Adipose tissue (tissue), 3 donors: Measurements from ENCODE around the gene BUB1. TPM values are rescaled to one million over a fixed set of nuclear protein-coding genes. Genes with fewer than 3 reads are reported as not detected.
"Not testable (repeated sequence)": the region's sequence is repeated elsewhere in the genome, so short reads cannot be mapped to it uniquely, and the experiment has no call there.

ENCODE experiments used
- H3K27ac ChIP-seq: one replicate; pipeline ENCODE4 v1.5.1; 2013; ENCODE audit warnings: low read depth, low read length
- WGBS, 3 donors: extraction: QIAGEN DNeasy Blood & Tissue Kit; methylation state at CpG; one replicate each; pipeline ENCODE4 v1.1.7; 2013; 5-methylcytosine and 5-hydroxymethylcytosine counted together
- polyA plus RNA-seq, 3 donors: library from polyadenylated mRNA; stranded (reverse); fragments of 200-250 nt; gene quantifications; one replicate each; pipeline ENCODE4 v1.2.3, GENCODE V29; 2013
- donor health status: healthy with polysubstance abuse.
- donor health status: Bipolar disorder and iron deficiency.
- donor health status: healthy.

The BUB1 gene
- polyA plus RNA-seq, 3 donors = 0.12 to 0.26 (median 0.22) TPM

GRCh38 chr2:110695146-110695898 lies 17.5 kb upstream of the BUB1 start:
- WGBS, 3 donors = 26 to 33% (median 31%) methylated on average over 4 to 5 of the region's 5 CpGs
- H3K27ac ChIP-seq = not testable (repeated sequence)

- H3K27ac ChIP-seq = no peak overlapping the region
- WGBS, 3 donors = 94% methylated on average over 11 of the region's 11 CpGs
Observed at GRCh38 chr2:110691612-110692258, 13.9 kb upstream of the BUB1 start.

GRCh38 chr2:110690083-110690965 lies 12.5 kb upstream of the BUB1 start:
- 76 to 87% (median 80%) methylated on average over 4 of the region's 4 CpGs for WGBS, 3 donors
- no peak overlapping the region for H3K27ac ChIP-seq

- no peak overlapping the region for H3K27ac ChIP-seq
- WGBS, 3 donors = 35 to 56% (median 47%) methylated on average over 5 of the region's 5 CpGs
Observed at GRCh38 chr2:110688594-110689091, 10.8 kb upstream of the BUB1 start.

GRCh38 chr2:110687775-110688484 lies 10.1 kb upstream of the BUB1 start:
- H3K27ac ChIP-seq = not testable (repeated sequence)
- WGBS, 3 donors = 32 to 67% (median 64%) methylated on average over 9 of the region's 9 CpGs

- 83 to 97% (median 93%) methylated on average over 1 of the region's 1 CpG for WGBS, 3 donors
Observed at GRCh38 chr2:110682872-110683271, 5.0 kb upstream of the BUB1 start.

GRCh38 chr2:110682267-110682666 lies 4.4 kb upstream of the BUB1 start:
- 89 to 94% (median 92%) methylated on average over 10 of the region's 10 CpGs for WGBS, 3 donors
- no peak overlapping the region for H3K27ac ChIP-seq

More at GRCh38 chr2:110682872-110683271, 5.0 kb upstream of the BUB1 start:
- no peak overlapping the region for H3K27ac ChIP-seq

- WGBS, 3 donors = 94 to 95% (median 94%) methylated on average over 7 of the region's 7 CpGs
- H3K27ac ChIP-seq = no peak overlapping the region
Observed at GRCh38 chr2:110680709-110681108, 2.8 kb upstream of the BUB1 start.

GRCh38 chr2:110679865-110680264 lies 2.0 kb upstream of the BUB1 start:
- WGBS, 3 donors = 82 to 92% (median 86%) methylated on average over 12 of the region's 12 CpGs
- no peak overlapping the region for H3K27ac ChIP-seq

- 19 to 23% (median 19%) methylated on average over 9 of the region's 9 CpGs for WGBS, 3 donors
- no peak overlapping the region for H3K27ac ChIP-seq
Observed at GRCh38 chr2:110679337-110679707, 1.5 kb upstream of the BUB1 start.

- WGBS, 3 donors = 0 to 1% (median 1%) methylated on average over 28 of the region's 28 CpGs
- H3K27ac ChIP-seq = no peak overlapping the region
Observed at GRCh38 chr2:110678457-110679336, 834 bp upstream of the BUB1 start.

GRCh38 chr2:110677080-110677479 lies 783 bp downstream of the BUB1 start:
- no peak overlapping the region for H3K27ac ChIP-seq
- WGBS, 3 donors = 8 to 9% (median 8%) methylated on average over 5 of the region's 5 CpGs

GRCh38 chr2:110675679-110676078 lies 2.2 kb downstream of the BUB1 start:
- H3K27ac ChIP-seq = no peak overlapping the region
- 85 to 88% (median 88%) methylated on average over 6 of the region's 6 CpGs for WGBS, 3 donors

GRCh38 chr2:110674620-110675555 lies 3.0 kb downstream of the BUB1 start:
- no peak overlapping the region for H3K27ac ChIP-seq
- 48 to 63% (median 60%) methylated on average over 7 of the region's 7 CpGs for WGBS, 3 donors

- H3K27ac ChIP-seq = no peak overlapping the region
- WGBS, 3 donors = 94 to 95% (median 94%) methylated on average over 4 of the region's 4 CpGs
Observed at GRCh38 chr2:110673201-110673600, 4.7 kb downstream of the BUB1 start.

GRCh38 chr2:110670826-110671225 lies 7.0 kb downstream of the BUB1 start:
- 97 to 98% (median 98%) methylated on average over 5 of the region's 5 CpGs for WGBS, 3 donors
- no peak overlapping the region for H3K27ac ChIP-seq
